Activated CD8-positive, alpha-beta memory T cell treated with anti-CD3 and anti-CD28 coated beads for 24 hours (primary cell): ENCODE data around the gene PASK.

Experiments used
- DNase-seq: peaks from one replicate; pipeline ENCODE4 v3.0.0-alpha.2; 2020

PASK gene

GRCh38 chr2:241142593-241142992, 6.7 kb downstream of the PASK start:
- no peak for DNase-seq

GRCh38 chr2:241142063-241142462, 7.2 kb downstream of the PASK start:
- no peak for DNase-seq

GRCh38 chr2:241141214-241141770, 8.0 kb downstream of the PASK start:
- no peak for DNase-seq

GRCh38 chr2:241140445-241140840, 8.8 kb downstream of the PASK start:
- DNase-seq, result no peak

GRCh38 chr2:241139531-241140444, 9.5 kb downstream of the PASK start:
- DNase-seq, result no peak

- no peak for DNase-seq
Measured at GRCh38 chr2:241138471-241138870, 10.8 kb downstream of the PASK start.

- DNase-seq, result no peak
Measured at GRCh38 chr2:241137276-241138190, 11.7 kb downstream of the PASK start.

GRCh38 chr2:241136661-241137260, 12.5 kb downstream of the PASK start:
- DNase-seq, result no peak

- DNase-seq, result no peak
Measured at GRCh38 chr2:241136191-241136590, 13.1 kb downstream of the PASK start.

GRCh38 chr2:241135737-241136136, 13.5 kb downstream of the PASK start:
- DNase-seq, result no peak

- no peak for DNase-seq
Measured at GRCh38 chr2:241134711-241135110, 14.6 kb downstream of the PASK start.

- DNase-seq, result no peak
Measured at GRCh38 chr2:241133436-241133820, 15.8 kb downstream of the PASK start.

- no peak for DNase-seq
Measured at GRCh38 chr2:241132538-241133435, 16.5 kb downstream of the PASK start.

- no peak for DNase-seq
Measured at GRCh38 chr2:241131531-241131930, 17.7 kb downstream of the PASK start.

- no peak for DNase-seq
Measured at GRCh38 chr2:241130316-241130715, 19.0 kb downstream of the PASK start.

- no peak for DNase-seq
Measured at GRCh38 chr2:241129086-241129871, 20.0 kb downstream of the PASK start.

- DNase-seq, result no peak
Measured at GRCh38 chr2:241128266-241128665, 21.0 kb downstream of the PASK start.

GRCh38 chr2:241126771-241127202, 22.5 kb downstream of the PASK start:
- no peak for DNase-seq

- no peak for DNase-seq
Measured at GRCh38 chr2:241126201-241126611, 23.1 kb downstream of the PASK start.

- no peak for DNase-seq
Measured at GRCh38 chr2:241125626-241126025, 23.6 kb downstream of the PASK start.
